ENCODE results near the gene OR52E8. TPM values are rescaled to one million over a fixed set of nuclear protein-coding genes. Genes with fewer than 3 reads are reported as not detected.

Gene OR52E8
- total RNA-seq, 1 donor from 2014 or later = not detected

GRCh38 chr11:5809122-5809519 lies 48.4 kb downstream of the OR52E8 start:
- TF ChIP-seq, protein P1, sequence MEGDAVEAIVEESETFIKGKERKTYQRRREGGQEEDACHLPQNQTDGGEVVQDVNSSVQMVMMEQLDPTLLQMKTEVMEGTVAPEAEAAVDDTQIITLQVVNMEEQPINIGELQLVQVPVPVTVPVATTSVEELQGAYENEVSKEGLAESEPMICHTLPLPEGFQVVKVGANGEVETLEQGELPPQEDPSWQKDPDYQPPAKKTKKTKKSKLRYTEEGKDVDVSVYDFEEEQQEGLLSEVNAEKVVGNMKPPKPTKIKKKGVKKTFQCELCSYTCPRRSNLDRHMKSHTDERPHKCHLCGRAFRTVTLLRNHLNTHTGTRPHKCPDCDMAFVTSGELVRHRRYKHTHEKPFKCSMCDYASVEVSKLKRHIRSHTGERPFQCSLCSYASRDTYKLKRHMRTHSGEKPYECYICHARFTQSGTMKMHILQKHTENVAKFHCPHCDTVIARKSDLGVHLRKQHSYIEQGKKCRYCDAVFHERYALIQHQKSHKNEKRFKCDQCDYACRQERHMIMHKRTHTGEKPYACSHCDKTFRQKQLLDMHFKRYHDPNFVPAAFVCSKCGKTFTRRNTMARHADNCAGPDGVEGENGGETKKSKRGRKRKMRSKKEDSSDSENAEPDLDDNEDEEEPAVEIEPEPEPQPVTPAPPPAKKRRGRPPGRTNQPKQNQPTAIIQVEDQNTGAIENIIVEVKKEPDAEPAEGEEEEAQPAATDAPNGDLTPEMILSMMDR (conservative IDR thresholded peaks at IDR 0.05; ENCODE audit: low read depth, low read length) = no peak

DNA sequence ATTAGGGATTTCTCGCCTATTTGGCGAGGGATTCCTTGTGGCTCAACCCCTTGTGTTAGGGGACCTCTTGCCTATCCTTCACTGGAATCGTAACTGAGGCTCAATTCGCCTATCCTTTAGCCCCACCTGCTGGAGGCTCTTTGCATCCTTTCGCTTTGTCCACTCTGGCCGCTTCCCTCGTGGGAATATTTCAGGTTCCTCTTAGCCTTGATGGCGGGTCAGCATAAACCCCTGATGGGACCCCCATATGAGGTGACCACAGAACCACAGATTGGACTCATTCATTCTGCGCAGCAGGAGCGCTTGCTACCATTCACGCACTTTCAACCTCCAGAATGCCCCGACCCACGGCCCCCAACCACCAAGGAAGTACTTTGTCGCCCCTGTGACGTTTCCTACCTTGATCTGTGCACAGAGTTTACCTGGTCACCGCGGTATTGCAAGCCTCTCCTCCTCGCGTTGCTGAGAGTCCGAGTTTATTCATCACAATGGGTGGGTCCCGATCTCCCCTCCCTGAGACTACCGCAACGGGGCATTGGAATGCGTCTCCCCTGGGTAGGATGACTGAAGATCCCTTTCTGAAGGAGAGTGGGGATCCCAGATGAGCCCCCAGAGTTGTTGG lies 48.9 kb downstream of the OR52E8 start, which contains the start of gene OR52N2:
TSS of gene OR52N2 (plus strand) at position 425 of the 622 bp plus-strand sequence. CDS start 11,412 bp downstream, outside the sequence.
- TF ChIP-seq, protein P1 (conservative IDR thresholded peaks at IDR 0.05; ENCODE audit: low read depth, low read length) = peak; percentile 90
- H3K4me3 ChIP-seq (ENCODE audit: low read depth, low read length) = peak within 1 kb of the TSS; percentile 51
- peak; percentile 16 for DNase-seq (ENCODE audit: low read depth)

More at GRCh38 chr11:5809122-5809519, 48.4 kb downstream of the OR52E8 start:
- no peak for DNase-seq (ENCODE audit: low read depth)
- peak overlapping the region; percentile 51 for H3K4me3 ChIP-seq (ENCODE audit: low read depth, low read length)

GRCh38 chr11:5807580-5807979 lies 49.9 kb downstream of the OR52E8 start:
- TF ChIP-seq, protein P1 (conservative IDR thresholded peaks at IDR 0.05; ENCODE audit: low read depth, low read length) = no peak
- DNase-seq (ENCODE audit: low read depth) = no peak
- H3K4me3 ChIP-seq (ENCODE audit: low read depth, low read length) = no peak overlapping the region

Other genes with a start within 250 kb of the OR52E8 start
- gene TRIM34, start 232.7 kb downstream of the OR52E8 start, total RNA-seq = 2.4 and 7.8 TPM in 2 replicates
- 20.5 and 28.5 TPM in 2 replicates for gene TRIM5, start 172.6 kb downstream of the OR52E8 start, total RNA-seq
- 8.2 and 18.9 TPM in 2 replicates for gene TRIM22, start 167.9 kb downstream of the OR52E8 start, total RNA-seq
- not detected in 2 replicates for gene OR56B1, start 121.2 kb downstream of the OR52E8 start, total RNA-seq
- gene OR52N4, start 103.4 kb downstream of the OR52E8 start, total RNA-seq = not detected in 2 replicates
- not detected in 2 replicates for gene OR52N5, start 74.3 kb downstream of the OR52E8 start, total RNA-seq
- not detected in 2 replicates for gene OR52N1, start 66.4 kb downstream of the OR52E8 start, total RNA-seq
- not detected in 2 replicates for gene OR52N2, start 48.8 kb downstream of the OR52E8 start, total RNA-seq
- gene OR52E6, start 15.8 kb downstream of the OR52E8 start, total RNA-seq = not detected in 2 replicates
- not detected in 2 replicates for gene OR52E4, start 22.9 kb upstream of the OR52E8 start, total RNA-seq
- gene OR52E5, start 35.5 kb upstream of the OR52E8 start, total RNA-seq = not detected in 2 replicates
- not detected in 2 replicates for gene OR56A3, start 84.6 kb upstream of the OR52E8 start, total RNA-seq
- not detected in 2 replicates for gene OR56A5, start 110.8 kb upstream of the OR52E8 start, total RNA-seq
- gene OR52L1, start 129.3 kb upstream of the OR52E8 start, total RNA-seq = not detected in 2 replicates
- not detected in 2 replicates for gene OR56A4, start 149.3 kb upstream of the OR52E8 start, total RNA-seq
- gene OR56A1, start 173.1 kb upstream of the OR52E8 start, total RNA-seq = not detected in 2 replicates
- gene OR56B4, start 250.0 kb upstream of the OR52E8 start, total RNA-seq = not detected in 2 replicates